HG03460 (cell line): Measurements from ENCODE around the gene ATP6V1B1.

Source experiments
- ATAC-seq: cut with Tn5 transposase; IDR thresholded peaks from one replicate; pipeline ENCODE4 v1.9.1; 2021; ENCODE audit not compliant: unreplicated experiment

The ATP6V1B1 gene

GRCh38 chr2:70935468-70936164 lies at the start of gene ATP6V1B1:
ATP6V1B1 (plus strand) TSS chr2:70935900; CDS start chr2:70935955, 55 bp downstream.
- no peak for ATAC-seq

- no peak for ATAC-seq
Observed at GRCh38 chr2:70886541-70886987, 49.1 kb upstream of the ATP6V1B1 start.

GRCh38 chr2:70887208-70887549 lies 48.5 kb upstream of the ATP6V1B1 start:
- ATAC-seq = no peak

GRCh38 chr2:70887550-70888246 lies 48.0 kb upstream of the ATP6V1B1 start:
- ATAC-seq = no peak

GRCh38 chr2:70888366-70888922 lies 47.3 kb upstream of the ATP6V1B1 start:
- no peak for ATAC-seq

GRCh38 chr2:70888923-70889715 lies 46.6 kb upstream of the ATP6V1B1 start:
- no peak for ATAC-seq

- ATAC-seq = no peak
Observed at GRCh38 chr2:70889716-70890037, 46.0 kb upstream of the ATP6V1B1 start.

GRCh38 chr2:70890469-70891065 lies 45.1 kb upstream of the ATP6V1B1 start:
- no peak for ATAC-seq

- ATAC-seq = no peak
Observed at GRCh38 chr2:70891572-70892357, 43.9 kb upstream of the ATP6V1B1 start.

GRCh38 chr2:70892750-70893149 lies 43.0 kb upstream of the ATP6V1B1 start:
- ATAC-seq = no peak

- no peak for ATAC-seq
Observed at GRCh38 chr2:70893186-70893585, 42.5 kb upstream of the ATP6V1B1 start.

GRCh38 chr2:70894765-70895164 lies 40.9 kb upstream of the ATP6V1B1 start:
- ATAC-seq = no peak

GRCh38 chr2:70895249-70895648 lies 40.5 kb upstream of the ATP6V1B1 start:
- no peak for ATAC-seq

GRCh38 chr2:70895998-70896764 lies 39.5 kb upstream of the ATP6V1B1 start:
- ATAC-seq = no peak

- no peak for ATAC-seq
Observed at GRCh38 chr2:70896765-70897202, 38.9 kb upstream of the ATP6V1B1 start.

- ATAC-seq = no peak
Observed at GRCh38 chr2:70897203-70897976, 38.3 kb upstream of the ATP6V1B1 start.

GRCh38 chr2:70897977-70898226 lies 37.8 kb upstream of the ATP6V1B1 start:
- ATAC-seq = no peak

- ATAC-seq = no peak
Observed at GRCh38 chr2:70898363-70899240, 37.1 kb upstream of the ATP6V1B1 start.
